Cortex of kidney (tissue), 1 donor: Measurements from ENCODE around the gene UGT1A1.
"Not testable (repeated sequence)": the region's sequence is repeated elsewhere in the genome, so short reads cannot be mapped to it uniquely, and the experiment has no call there.

Experiments used
- DNase-seq: peaks from one replicate; lab custom pipeline; 2025; lab: John Stamatoyannopoulos, UW

Gene UGT1A1

DNA sequence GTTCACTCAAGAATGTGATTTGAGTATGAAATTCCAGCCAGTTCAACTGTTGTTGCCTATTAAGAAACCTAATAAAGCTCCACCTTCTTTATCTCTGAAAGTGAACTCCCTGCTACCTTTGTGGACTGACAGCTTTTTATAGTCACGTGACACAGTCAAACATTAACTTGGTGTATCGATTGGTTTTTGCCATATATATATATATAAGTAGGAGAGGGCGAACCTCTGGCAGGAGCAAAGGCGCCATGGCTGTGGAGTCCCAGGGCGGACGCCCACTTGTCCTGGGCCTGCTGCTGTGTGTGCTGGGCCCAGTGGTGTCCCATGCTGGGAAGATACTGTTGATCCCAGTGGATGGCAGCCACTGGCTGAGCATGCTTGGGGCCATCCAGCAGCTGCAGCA lies at the start of gene UGT1A1:
UGT1A1 (plus strand) TSS at position 228 of the 400 bp plus-strand sequence; CDS start at position 246, 18 bp downstream.
- no peak for DNase-seq

DNA sequence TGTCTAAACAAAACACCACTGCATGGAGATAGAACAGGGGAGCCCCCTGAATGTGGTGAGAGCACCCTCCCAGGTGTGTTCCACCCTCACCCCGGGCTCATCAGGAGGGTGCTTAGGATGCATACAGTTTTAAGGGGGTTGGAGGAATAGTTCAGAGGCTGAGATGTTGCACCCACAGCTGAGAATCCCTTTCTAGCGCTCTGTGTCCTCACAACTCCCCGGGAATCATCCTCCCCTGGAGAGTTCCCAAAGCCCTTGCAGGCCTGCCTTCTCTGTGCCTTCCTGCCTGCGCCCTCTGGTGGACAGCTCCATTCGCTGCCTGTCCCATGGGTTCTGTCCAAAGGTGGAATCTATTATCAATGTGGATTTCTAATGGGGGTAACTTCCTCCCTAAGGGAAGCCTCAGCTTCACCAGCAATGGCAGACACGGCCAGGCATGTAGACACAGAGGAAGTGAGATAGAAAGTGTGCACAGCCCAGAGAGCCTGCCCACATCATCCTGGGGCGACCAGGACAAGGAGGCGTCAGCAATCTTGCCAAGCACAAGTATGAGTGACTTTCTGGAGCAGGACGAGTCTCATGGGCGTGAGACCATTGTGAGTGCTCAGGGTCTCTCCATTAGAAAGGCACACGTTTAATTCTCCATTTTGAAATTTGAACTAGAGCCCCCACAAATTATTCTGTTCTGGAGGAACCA lies 48.6 kb upstream of the UGT1A1 start:
- no peak for DNase-seq

DNA sequence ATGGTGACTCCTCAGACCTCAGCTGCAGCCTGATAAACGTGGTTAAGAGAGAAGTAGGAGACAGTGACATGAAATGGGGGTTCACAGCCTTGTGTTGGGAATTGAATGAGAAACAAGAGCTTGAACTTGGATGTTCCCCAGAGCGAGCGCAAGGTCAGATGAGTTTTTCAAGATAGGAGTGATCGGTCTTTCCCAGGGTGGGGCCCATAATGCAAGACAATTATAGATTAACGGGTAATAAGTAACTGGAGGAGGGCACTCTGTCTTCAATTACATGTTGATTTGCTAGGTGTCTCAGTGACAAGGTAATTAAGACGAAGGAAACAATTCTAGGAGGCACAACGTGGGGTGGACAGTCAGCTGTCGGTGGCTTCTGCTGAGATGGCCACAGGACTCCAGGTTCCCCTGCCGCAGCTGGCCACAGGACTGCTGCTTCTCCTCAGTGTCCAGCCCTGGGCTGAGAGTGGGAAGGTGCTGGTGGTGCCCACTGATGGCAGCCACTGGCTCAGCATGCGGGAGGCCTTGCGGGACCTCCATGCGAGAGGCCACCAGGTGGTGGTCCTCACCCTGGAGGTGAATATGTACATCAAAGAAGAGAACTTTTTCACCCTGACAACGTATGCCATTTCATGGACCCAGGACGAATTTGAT lies 47.3 kb upstream of the UGT1A1 start, which contains the start of gene UGT1A5:
UGT1A5 (plus strand) TSS at position 297 of the 651 bp plus-strand sequence; CDS start at position 382, 85 bp downstream.
- DNase-seq = no peak

DNA sequence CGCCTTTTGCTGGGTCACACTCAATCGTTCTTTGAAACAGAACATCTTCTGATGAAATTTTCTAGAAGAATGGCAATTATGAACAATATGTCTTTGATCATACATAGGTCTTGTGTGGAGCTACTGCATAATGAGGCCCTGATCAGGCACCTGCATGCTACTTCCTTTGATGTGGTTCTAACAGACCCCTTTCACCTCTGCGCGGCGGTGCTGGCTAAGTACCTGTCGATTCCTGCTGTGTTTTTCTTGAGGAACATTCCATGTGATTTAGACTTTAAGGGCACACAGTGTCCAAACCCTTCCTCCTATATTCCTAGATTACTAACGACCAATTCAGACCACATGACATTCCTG lies 46.8 kb upstream of the UGT1A1 start:
- DNase-seq = no peak

DNA sequence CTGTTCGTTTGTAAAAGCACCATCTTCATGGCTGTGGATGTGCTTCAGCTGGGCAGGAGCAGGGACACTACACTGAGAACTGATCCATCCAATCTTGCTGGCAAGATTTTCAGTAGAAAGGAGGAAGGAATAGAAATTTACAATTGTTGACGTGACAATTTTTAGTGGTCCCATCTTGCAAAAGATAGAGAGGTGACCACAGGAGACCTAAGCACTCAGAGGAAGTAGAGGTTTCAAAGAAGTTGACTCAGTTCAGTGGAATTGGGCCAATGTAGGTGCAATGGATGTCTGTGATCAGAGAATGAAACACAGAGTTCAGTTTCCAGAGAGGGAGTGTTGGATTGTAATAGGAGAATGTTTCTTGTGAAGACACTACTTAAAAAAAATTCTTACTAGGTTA lies 45.9 kb upstream of the UGT1A1 start:
- no peak for DNase-seq

DNA sequence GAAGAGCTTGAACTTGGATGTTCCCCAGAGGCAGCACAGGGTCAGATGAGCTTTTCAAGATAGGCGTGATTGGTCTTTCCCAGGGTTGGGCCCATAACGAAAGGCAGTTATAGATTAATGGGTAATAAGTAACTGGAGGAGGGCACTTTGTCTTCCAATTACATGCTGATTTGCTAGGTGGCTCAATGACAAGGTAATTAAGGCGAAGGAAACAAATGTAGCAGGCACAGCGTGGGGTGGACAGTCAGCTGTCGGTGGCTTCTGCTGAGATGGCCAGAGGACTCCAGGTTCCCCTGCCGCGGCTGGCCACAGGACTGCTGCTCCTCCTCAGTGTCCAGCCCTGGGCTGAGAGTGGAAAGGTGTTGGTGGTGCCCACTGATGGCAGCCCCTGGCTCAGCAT lies 41.5 kb upstream of the UGT1A1 start, which contains the start of gene UGT1A4:
UGT1A4 (plus strand) TSS at position 185 of the 400 bp plus-strand sequence; CDS start at position 270, 85 bp downstream.
- no peak for DNase-seq

DNA sequence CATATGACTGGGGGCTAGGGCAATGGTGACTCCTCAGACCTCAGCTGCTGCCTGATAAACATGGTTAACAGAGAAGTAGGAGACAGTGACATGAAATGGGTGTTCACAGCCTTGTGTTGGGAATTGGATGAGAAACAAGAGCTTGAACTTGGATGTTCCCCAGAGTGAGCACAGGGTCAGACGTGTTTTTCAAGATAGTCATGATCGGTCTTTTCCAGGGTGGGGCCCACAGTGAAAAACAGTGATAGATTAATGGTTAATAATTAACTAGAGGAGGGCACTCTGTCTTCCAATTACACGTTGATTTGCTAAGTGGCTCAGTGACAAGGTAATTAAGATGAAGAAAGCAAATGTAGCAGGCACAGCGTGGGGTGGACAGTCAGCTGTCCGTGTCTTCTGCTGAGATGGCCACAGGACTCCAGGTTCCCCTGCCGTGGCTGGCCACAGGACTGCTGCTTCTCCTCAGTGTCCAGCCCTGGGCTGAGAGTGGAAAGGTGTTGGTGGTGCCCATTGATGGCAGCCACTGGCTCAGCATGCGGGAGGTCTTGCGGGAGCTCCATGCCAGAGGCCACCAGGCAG lies 31.3 kb upstream of the UGT1A1 start, which contains the start of gene UGT1A3:
UGT1A3 (plus strand) TSS at position 320 of the 579 bp plus-strand sequence; CDS start at position 405, 85 bp downstream.
- no peak for DNase-seq

DNA sequence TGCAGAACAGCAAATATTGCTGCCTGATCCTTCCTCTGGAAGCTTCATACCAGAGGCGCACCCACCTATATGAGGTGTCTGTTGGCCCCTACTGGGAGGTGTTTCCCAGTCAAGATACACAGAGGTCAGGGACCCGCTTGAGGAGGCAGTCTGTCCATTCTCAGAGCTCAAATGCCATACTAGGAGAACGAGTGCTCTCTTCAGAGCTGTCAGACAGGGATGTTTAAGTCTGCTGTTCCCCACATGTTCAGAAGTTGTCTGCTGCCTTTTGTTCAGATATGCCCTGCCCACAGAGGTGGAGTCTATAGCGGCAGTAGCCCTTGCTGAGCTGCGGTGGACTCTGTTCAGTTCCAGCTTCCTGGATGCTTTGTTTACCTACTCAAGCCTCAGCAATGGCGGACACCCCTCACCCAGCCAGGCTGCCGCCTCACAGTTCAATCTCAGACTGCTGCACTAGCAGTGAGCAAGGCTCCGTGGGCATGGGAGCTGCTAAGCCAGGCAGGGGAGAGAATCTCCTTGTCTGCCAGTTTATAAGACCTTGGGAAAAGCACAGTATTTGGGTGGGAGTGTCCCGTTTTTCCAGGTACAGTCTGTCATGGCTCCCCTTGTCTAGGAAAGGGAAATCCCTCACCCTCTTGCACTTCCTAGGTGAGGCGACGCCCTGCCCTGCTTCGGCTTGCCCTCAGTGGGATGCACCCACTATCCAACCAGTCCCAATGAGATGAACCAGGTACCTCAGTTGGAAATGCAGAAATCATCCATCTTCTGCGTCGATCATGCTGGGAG lies 23.0 kb upstream of the UGT1A1 start:
- DNase-seq = not testable (repeated sequence)

DNA sequence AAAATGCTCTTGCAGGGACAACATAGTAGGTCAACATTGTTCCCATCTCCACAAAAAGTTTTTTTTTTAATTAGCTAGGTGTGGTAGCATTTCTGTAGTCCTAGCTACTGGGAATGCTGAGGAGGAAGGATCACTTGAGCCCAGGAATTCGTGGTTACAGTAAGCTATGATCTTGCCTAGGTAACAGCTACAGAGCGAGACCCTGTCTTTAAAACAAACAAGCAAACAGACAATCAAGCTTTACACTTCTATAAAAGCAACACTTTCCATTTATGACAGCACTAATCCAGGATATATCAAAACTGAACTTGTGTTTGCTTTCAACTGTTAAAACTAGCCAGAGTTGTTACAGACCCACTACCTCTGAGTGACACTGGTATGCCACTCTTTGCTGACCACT lies 19.2 kb upstream of the UGT1A1 start:
- DNase-seq = no peak

DNA sequence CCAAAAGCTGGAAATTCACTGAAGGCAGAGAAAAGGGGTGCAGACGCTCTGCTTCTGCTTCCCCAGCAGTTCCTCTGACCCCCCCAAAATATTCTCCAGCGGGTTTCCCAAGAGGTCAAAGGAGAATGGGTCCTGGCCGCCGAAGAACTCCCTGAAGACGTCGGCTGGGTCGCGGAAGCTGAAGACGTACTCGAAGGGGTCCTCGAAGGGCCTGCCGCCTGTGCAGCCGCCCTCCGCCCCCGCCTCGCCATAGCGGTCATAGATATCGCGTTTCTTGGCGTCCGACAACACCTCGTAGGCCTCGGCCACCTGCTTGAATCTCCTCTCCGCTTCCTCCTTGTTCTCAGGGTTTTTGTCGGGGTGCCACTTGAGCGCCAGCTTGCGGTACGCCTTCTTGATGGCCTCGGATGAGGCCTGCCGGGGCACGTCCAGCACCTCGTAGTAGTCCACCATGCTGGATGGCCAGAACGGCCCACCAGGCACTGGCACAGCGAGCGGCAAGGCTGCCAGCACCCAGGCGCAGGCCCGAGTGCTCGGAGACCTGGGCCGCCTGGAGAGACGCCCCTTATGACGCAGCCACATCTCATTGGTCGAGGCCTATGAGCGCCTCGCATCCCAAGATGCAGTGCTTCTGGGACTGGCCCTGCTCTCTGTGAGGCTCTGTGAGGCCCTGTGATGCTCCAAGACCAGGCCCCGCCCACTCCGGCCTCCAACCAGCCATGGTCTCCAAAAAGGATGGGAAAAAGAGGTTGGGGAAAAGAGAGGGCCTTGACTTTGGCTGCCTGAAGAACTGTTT lies 16.4 kb upstream of the UGT1A1 start:
- DNase-seq = no peak

DNA sequence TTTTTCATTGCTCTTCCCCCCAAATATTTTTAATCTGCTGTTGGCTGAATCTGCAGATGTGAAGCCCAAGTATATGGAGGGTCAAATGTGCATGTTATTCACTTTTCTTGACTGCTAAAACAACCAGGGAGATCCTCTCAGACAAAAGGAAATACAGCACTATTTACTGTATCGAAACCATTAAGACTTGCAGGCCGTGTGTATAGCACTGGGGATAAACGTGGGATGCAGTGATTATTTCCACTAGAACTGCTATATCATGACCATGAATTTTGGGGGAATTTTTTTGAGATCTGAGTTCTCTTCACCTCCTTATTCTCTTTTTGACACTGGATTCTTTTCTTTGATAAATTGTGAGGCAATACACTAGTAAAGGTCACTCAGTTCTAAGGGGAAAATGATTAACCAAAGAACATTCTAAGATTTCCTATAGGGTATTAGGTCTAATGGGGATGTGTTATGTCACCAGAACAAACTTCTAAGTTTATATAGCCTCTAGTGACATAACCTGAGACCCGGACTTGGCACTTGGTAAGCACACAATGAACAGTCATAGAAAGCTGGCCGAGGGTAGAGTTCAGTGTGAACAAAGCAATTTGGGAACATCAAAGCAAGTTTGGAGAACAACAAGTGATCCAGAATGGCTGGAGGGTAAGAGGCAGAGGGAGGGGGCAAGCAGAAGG lies 14.9 kb upstream of the UGT1A1 start:
- no peak for DNase-seq

DNA sequence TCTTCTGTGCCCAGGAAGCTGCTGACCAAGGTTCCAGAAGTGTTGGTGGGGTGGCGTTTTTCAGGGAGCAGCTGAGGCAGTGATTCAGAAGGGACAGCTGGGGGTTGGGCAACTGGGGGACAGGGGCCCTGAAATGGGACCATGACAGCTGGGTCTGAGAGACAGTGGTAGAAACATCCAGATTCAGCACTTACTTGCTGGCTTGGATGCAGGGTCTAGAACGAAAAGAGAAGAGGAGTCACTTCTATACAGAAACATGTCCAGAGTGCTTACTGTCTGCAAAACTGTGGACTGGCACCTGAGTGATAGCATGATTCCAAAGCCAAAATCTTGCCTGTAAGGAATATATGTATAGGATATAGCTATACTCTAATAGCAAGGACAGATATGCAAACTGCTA lies 14.2 kb upstream of the UGT1A1 start:
- not testable (repeated sequence) for DNase-seq

DNA sequence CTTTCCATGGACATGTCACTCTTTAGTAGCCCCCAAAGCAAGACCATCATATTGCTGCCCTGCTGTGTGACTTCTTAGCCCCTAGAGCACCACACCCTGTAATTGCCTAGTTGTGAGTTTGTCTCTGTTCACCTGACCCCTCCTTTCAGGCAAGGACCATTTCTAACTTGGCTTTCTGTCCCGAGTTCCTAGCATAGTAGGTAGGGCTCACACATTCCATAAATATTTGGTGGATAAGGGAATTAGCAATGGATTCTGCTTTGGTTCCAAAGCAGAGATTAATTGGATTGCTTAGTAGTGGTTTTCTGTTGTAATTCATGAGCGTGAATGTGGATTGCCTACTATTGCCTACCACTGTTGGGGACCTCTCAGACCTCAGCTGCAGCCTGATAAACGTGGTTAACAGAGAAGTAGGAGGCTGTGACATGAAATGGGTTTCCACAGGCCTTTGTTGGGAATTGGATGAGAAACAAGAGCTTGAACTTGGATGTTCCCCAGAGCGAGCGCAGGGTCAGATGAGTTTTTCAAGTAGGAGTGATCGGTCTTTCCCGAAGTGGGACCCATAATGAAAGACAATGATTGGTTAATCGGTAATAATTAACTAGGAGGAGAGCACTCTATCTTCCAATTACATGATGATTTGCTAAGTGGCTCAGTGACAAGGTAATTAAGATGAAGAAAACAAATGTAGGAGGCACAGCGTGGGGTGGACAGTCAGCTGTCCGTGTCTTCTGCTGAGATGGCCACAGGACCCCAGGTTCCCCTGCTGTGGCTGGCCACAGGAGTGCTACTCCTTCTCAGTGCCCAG lies 13.4 kb upstream of the UGT1A1 start:
- no peak for DNase-seq

DNA sequence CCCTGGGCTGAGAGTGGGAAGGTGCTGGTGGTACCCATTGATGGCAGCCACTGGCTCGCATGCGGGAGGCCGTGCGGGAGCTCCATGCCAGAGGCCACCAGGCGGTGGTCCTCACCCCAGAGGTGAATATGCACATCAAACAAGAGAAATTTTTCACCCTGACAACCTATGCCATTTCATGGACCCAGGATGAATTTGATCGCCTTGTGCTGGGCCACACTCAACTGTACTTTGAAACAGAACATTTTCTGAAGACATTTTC lies 12.9 kb upstream of the UGT1A1 start:
- DNase-seq = no peak

DNA sequence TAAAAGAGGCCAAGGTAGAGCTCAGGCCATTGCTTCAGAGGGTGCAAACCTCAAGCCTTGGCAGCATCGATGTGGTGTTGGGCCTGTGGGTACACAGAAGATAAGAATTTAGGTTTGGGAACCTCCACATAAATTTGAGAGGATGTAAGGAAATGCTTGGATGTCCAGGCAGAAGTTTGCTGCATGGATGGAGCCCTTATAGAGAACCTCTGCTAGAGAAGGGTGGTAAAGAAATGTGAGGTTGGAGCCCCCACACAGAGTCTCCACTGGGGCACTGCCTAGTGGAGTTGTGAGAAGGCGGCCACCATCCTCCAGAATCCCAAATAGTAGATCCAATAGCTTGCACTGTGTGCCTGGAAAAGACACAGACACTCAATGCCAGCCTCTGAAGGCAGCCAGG lies 9.4 kb upstream of the UGT1A1 start:
- not testable (repeated sequence) for DNase-seq

DNA sequence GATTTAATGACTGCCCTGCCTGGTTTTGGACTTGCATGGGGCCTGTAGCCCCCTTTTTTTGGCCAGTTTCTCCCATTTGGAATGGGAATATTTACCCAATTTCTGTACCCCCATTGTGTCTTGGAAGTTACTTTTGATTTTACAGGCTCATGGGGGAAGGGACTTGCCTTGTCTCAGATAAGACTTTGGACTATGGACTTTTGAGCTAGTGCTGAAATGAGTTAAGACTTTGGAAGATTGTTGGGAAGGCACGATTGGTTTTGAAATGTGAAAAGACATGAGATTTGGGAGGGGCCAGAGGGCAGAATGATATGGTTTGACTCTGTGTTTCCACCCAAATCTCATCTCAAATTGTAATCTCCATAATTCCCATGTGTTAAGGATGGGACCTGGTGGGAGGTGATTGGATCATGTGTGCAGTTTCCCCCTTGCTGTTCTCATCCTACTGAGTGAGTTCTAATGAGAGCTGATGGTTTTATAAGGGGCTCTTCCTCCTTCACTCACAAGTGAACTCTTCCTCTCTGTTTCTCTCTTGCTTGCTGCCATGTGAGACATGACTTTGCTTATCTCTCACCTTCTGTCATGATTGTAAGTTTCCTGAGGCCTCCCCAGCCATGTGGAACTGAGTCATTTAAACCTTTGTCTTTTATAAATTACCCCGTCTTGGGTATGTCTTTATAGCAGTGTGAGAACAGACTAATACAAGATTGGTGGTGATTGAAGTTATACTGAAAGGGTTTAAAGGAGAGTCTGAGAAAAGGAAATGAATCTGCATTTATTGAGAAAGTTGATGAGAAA lies 8.7 kb upstream of the UGT1A1 start:
- not testable (repeated sequence) for DNase-seq

DNA sequence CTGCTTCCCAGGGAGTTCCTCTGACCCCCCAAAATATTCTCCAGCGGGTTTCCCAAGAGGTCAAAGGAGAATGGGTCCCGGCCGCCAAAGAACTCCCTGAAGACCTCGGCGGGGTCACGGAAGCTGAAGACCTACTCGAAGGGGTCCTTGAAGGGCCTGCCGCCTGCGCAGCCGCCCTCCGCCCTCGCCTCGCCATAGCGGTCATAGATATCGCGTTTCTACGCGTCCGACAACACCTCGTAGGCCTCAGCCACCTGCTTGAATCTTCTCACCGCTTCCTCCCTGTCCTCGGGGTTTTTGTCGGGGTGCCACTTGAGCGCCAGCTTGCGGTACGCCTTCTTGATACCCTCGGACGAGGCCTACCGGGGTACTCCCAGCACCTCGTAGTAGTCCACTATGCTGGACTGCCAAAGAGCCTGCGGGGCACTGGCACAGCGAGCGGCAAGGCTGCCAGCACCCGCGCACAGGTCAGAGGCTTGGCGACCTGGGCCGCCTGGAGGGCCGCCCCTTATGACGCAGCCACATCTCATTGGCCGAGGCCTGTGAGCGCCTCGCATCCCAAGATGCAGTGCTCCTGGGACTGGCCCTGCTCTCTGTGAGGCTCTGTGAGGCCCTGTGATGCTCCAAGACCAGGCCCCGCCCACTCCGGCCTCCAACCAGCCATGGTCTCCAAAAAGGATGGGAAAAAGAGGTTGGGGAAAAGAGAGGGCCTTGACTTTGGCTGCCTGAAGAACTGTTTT lies 5.0 kb upstream of the UGT1A1 start:
- DNase-seq = no peak

DNA sequence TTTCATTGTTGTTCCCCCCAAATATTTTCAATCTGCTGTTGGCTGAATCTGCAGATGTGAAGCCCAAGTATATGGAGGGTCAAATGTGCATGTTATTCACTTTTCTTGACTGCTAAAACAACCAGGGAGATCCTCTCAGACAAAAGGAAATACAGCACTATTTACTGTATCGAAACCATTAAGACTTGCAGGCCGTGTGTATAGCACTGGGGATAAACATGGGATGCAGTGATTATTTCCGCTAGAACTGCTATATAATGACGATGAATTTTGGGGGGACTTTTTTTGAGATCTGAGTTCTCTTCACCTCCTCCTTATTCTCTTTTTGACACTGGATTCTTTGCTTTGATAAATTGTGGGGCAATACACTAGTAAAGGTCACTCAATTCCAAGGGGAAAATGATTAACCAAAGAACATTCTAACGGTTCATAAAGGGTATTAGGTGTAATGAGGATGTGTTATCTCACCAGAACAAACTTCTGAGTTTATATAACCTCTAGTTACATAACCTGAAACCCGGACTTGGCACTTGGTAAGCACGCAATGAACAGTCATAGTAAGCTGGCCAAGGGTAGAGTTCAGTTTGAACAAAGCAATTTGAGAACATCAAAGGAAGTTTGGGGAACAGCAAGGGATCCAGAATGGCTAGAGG lies 3.5 kb upstream of the UGT1A1 start:
- DNase-seq = no peak
